NT2/D1 (cell line): ENCODE measurements around the gene ST6GALNAC6.

Experiments used
- DNase-seq: peaks from one replicate; pipeline ENCODE4 v3.0.0-alpha.2; 2011; ENCODE audit warnings: low read depth, low spot score
- H3K27me3 ChIP-seq: 2 replicates; pipeline ENCODE4 v1.6.0; 2011; ENCODE audit warnings: mild to moderate bottlenecking; ENCODE audit not compliant: insufficient read length, insufficient read depth
- H3K36me3 ChIP-seq: 2 replicates; pipeline ENCODE4 v1.6.1; 2011; ENCODE audit warnings: mild to moderate bottlenecking, low read length, mixed read lengths; ENCODE audit not compliant: insufficient read depth, insufficient read length
- H3K4me1 ChIP-seq: 2 replicates; pipeline ENCODE4 v1.5.1; 2011; ENCODE audit not compliant: insufficient read depth, insufficient read length
- H3K4me3 ChIP-seq: 2 replicates; pipeline ENCODE4 v1.5.1; 2011; ENCODE audit warnings: low read depth; ENCODE audit not compliant: insufficient read length
- H3K9ac ChIP-seq: 2 replicates; pipeline ENCODE4 v1.6.0; 2011; ENCODE audit warnings: low read depth; ENCODE audit not compliant: insufficient read length
- H3K9me3 ChIP-seq: 2 replicates; pipeline ENCODE4 v1.5.1; 2011; ENCODE audit warnings: mild to moderate bottlenecking, low read length; ENCODE audit not compliant: insufficient read depth
- SUZ12 ChIP-seq: IDR thresholded peaks from 2 replicates; pipeline ENCODE4 v1.6.1; 2011; ENCODE audit not compliant: insufficient read length, insufficient read depth; ENCODE audit errors: extremely low read depth
- YY1 ChIP-seq: IDR thresholded peaks from 2 replicates; pipeline ENCODE4 v1.6.1; 2011; ENCODE audit not compliant: insufficient read length, insufficient read depth
- ZNF274 ChIP-seq: IDR thresholded peaks from 2 replicates; pipeline ENCODE4 v1.6.1; 2011; ENCODE audit warnings: mild to moderate bottlenecking, low read depth, low read length

Gene ST6GALNAC6

DNA sequence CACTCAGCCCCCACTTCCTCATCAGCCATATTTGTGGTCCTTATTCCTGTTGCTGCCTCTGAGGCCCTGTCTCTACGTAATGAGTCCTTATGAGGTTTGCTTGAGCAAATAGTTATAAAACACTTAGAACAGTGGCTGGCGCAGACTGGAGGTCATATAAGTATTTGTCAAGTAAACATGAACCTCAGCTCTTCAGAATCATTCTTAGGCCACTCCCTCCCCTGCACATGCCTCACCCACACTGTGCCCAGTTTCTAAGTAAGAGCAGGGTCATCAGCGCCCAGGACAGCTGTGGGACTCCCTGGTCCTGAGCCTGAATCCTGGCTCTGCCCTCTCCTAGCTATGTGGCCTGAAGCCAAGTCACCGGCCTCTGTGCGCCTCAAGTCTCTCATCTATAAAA, 13.5 kb upstream of the ST6GALNAC6 start:
- peaks cover 29% of the 10 kb centered on the region for H3K36me3 ChIP-seq
- no peak for DNase-seq
- TF ChIP-seq SUZ12: no peak
- H3K4me3 ChIP-seq: no peak overlapping the region
- no peaks in the 10 kb centered on the region for H3K9me3 ChIP-seq
- H3K9ac ChIP-seq: no peak overlapping the region
- peaks cover 17% of the 10 kb centered on the region for H3K27me3 ChIP-seq
- peaks cover 11% of the 10 kb centered on the region for H3K4me1 ChIP-seq

DNA sequence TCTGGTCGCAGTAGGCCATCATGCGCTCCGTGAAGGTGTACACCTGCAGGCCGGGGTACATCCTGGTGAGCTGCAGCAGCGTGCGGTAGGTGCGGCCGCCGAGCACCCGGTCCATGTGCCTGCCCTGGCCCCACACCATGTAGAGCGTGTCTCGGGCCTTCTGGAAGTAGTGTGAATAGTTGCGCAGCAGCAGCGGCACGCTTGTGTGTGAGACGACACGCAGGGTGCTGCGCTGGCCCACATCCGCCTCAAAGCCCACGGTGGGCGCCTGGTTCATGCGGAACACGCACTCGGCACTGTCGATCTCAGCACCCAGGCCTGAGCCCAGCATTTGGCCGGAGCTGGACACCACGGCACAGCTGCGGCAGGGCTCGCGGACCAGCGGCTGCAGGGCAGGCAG, 12.9 kb upstream of the ST6GALNAC6 start:
- Histone ChIP-seq H3K27me3 (peaks cover 15% of the 10 kb centered on the region), H3K9ac (no peak overlapping the region), H3K4me1 (peaks cover 8% of the 10 kb centered on the region), H3K4me3 (no peak overlapping the region), H3K9me3 (no peaks in the 10 kb centered on the region), H3K36me3 (peaks cover 29% of the 10 kb centered on the region)
- no peak for TF ChIP-seq YY1
- no peak for TF ChIP-seq SUZ12
- TF ChIP-seq ZNF274: no peak
- DNase-seq: no peak

DNA sequence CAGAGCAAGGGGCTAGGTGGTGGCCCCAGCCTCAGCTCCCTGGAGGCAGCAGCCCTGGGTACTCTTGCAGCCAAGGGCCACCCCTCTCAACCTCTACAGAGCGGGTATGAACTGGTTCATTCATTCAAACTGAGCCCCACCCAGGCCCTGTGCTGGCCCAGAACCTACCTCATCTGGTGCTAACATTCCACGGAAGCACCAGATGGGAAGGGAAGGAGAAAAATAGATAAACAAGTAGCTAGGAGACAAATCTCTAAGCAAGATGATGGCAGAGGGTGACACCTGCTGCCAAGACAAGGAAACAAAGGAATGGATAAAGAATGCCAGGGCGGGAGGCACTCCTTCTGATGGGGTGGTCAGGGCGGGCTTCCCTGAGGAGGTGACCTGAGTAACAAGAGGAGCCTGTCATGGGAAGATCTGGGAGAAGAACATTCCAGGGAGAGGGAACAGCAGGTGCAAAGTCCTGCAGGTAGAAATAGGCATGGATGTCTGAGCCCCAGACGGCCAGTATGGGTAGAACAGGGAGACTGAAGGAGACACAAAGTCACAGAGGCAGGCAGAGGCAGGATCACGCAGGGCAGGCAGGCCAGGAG, 11.3 kb upstream of the ST6GALNAC6 start:
- Histone ChIP-seq H3K9ac (no peak overlapping the region), H3K27me3 (peaks cover 2% of the 10 kb centered on the region), H3K4me3 (no peak overlapping the region), H3K36me3 (peaks cover 29% of the 10 kb centered on the region), H3K9me3 (no peaks in the 10 kb centered on the region), H3K4me1 (peaks cover 9% of the 10 kb centered on the region)
- no peak for DNase-seq
- TF ChIP-seq ZNF274 (no peak), YY1 (no peak), SUZ12 (no peak)

DNA sequence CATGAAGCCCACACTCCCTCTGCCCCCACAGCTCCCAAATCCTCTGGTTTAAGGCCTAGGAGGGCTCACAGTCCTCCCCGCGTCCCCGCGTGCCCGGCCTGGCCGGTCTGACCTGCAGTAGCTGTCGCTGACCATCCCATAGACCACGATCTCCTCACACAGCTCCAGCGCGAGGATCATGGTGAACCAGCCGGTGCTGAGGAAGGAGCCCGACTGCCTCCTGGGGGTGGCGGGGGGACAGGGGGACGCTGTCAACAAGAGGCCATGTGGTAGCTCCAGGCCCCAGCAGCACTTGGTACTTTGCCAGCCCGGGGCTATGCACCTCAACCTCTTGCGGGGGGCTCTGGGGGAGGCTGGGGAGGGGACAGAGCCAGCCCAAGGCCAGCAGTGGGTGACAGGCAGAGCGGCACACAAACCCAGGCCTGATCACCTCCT, 10.5 kb upstream of the ST6GALNAC6 start:
- no peak for DNase-seq
- no peak overlapping the region for H3K9ac ChIP-seq
- TF ChIP-seq SUZ12: no peak
- TF ChIP-seq YY1: no peak
- H3K9me3 ChIP-seq: no peaks in the 10 kb centered on the region
- H3K4me1 ChIP-seq: peaks cover 13% of the 10 kb centered on the region
- H3K27me3 ChIP-seq: no peaks in the 10 kb centered on the region
- H3K36me3 ChIP-seq: peaks cover 28% of the 10 kb centered on the region
- H3K4me3 ChIP-seq: no peak overlapping the region

DNA sequence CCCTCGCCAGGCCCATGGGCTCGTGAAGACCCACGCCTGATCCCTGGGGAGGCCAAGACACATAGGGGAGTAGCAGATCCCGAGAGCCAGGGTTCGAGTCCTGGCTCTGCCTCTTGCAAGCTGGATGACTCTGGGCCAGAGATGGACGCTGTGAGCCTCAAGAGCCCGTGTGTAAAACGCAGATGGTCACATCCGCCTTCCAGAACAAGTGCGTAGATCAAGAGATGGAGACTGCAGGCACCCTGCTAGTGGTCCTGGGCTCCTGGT, 9.2 kb upstream of the ST6GALNAC6 start:
- H3K4me3 ChIP-seq: no peak overlapping the region
- peaks cover 25% of the 10 kb centered on the region for H3K4me1 ChIP-seq
- DNase-seq: no peak
- no peaks in the 10 kb centered on the region for H3K9me3 ChIP-seq
- TF ChIP-seq YY1 (no peak), ZNF274 (no peak), SUZ12 (no peak)
- H3K36me3 ChIP-seq: peaks cover 24% of the 10 kb centered on the region
- H3K9ac ChIP-seq: no peak overlapping the region
- no peaks in the 10 kb centered on the region for H3K27me3 ChIP-seq

DNA sequence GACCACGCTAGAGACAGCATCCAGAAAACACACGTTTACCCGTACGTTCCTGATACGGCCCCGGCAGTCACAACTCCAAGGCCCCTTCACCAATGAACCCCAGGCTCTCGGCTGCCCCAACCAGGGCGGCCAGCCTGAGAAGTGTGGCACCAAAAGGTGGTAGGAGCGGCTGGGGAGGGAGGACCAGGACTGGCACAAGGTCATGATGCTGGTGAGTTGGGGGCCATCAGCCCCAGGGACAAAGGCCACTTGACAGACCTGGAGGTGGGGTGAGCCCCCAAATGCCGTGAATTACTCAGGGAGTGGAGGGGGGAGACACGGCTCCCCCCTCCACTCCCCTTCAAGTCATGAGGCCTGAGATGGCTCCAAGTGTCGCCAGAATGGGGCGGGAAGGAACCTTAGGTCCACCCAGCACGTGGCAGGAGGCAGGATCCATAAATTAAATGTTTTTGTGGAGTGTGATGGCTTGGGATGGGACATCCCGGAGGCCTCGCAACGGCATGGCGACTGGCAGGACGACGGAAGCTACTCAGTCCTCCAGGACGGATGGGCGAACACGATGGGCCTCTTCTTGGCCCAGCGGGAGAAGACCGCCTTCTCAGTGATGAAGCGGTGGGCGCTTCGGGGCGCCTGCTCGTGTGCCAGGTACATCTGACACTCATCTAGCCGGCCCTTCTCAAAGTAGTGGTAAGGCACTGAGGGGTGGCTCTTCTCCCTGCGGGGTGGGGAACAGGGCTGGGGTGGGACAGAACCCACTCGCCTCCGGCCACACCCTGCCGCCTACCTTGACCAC, 8.7 kb upstream of the ST6GALNAC6 start:
- DNase-seq: no peak
- H3K9ac ChIP-seq: no peak overlapping the region
- H3K4me1 ChIP-seq: peaks cover 27% of the 10 kb centered on the region

DNA sequence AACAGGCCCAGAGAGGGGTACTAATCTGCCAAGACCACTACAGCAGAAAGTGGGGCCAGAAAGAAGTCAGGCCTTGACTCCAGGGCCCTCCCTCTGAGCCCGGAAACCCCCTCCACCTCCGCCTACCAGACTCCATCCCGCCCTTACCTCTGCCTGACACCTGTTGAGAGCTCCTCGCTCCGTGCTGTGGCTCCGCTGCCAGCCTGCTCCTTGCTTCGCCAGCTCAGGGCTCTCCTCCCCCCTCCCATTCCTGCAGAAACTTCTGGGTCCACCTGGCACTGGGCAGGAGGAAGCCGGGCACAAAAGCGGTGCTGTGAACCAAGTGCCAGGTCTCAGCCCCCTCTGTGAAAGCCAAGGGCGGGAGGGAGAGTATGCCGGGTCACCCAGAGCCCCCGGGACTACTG, 6.4 kb upstream of the ST6GALNAC6 start:
- no peak for DNase-seq
- TF ChIP-seq YY1 (no peak), SUZ12 (no peak), ZNF274 (no peak)
- no peaks in the 10 kb centered on the region for H3K27me3 ChIP-seq
- H3K36me3 ChIP-seq: peaks cover 7% of the 10 kb centered on the region
- no peak overlapping the region for H3K4me3 ChIP-seq
- no peaks in the 10 kb centered on the region for H3K9me3 ChIP-seq
- peaks cover 24% of the 10 kb centered on the region for H3K4me1 ChIP-seq
- peak overlapping the region; percentile 56 for H3K9ac ChIP-seq

More for the DNA sequence above, 8.7 kb upstream of the ST6GALNAC6 start:
- Histone ChIP-seq H3K9me3 (no peaks in the 10 kb centered on the region), H3K36me3 (peaks cover 24% of the 10 kb centered on the region), H3K4me3 (no peak overlapping the region), H3K27me3 (no peaks in the 10 kb centered on the region)
- TF ChIP-seq ZNF274 (no peak), YY1 (no peak), SUZ12 (no peak)
